ENCODE data around the gene HOTAIR.
A peak's percentile ranks its signal among the peaks of the same experiment; 100 is the strongest.

Gene HOTAIR

DNA sequence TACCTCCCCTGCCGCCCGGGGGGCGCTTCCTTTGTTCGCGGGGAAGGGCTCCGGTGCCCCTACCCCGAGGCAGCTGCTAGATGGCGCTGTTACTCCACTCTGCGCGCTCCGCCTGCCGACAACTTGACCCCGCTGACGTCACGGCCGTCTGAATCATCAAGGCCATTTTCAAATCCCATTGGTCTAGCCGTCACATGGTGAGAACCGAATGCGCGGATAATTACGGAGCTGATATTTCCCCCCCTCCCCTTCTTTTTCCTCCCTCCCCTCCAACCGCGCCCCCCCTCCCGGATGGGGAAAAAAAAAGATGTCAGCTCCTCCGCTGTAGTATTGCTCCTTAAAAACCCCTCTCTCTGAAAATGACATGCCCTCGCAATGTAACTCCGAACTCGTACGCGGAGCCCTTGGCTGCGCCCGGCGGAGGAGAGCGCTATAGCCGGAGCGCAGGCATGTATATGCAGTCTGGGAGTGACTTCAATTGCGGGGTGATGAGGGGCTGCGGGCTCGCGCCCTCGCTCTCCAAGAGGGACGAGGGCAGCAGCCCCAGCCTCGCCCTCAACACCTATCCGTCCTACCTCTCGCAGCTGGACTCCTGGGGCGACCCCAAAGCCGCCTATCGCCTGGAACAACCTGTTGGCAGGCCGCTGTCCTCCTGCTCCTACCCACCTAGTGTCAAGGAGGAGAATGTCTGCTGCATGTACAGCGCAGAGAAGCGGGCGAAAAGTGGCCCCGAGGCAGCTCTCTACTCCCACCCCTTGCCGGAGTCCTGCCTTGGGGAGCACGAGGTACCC lies 10.3 kb upstream of the HOTAIR start, which contains the start of gene HOXC10:
HOXC10 (plus strand) TSS at position 246 of the 791 bp plus-strand sequence; CDS start at position 360, 114 bp downstream.
- no peak within 1 kb of the TSS for H3K4me3 ChIP-seq (ENCODE audit: low read length in 2 of 2)

DNA sequence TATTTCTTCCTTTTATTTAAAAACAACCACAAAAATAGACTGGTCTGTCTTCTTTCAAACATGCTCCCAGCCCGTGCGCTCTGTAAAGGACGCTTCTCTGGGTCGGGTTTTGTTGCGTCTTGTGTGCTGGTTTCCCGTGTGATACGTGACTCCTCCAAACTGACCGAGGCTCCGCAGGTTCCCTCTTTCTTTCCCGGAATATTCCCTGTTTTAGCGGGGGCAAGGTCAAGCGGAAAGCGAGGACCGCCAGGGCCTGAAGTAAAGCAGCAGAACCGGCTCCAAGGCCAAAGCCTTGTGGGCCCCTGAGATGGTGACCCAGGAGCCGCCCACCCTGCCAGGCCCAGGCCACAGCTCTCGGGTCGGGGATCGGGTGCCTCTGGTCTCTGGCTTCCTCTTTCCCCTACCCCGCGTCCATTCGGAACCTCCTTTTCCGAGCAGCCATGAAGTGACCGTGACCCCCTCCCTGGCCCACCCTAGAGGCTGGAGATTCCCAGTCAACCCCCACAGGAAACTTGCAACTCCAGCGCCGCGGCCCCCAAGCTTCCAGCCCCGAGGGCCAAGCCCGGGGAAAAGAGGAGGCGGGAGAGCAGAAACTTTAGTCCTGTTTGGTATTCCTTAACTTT lies 9.3 kb upstream of the HOTAIR start:
- Histone ChIP-seq H2BK5ac (ENCODE audit: low read length) (no peak overlapping the region), H4K8ac (ENCODE audit: low read depth, low read length) (no peak overlapping the region), H2BK12ac (ENCODE audit: low read length) (no peak overlapping the region), H3K18ac (ENCODE audit: low read length) (no peak overlapping the region), H3K27ac (replicated peaks; ENCODE audit: low read length) (no peak overlapping the region), H4K91ac (ENCODE audit: low read depth, low read length, poor library complexity) (no peak overlapping the region), H3K4ac (ENCODE audit: low read length) (no peak overlapping the region), H3K36me3 (replicated peaks in 1 of 2; ENCODE audit: control insufficient read depth in 2 of 2, insufficient read depth in 2 of 2, low read length in 2 of 2) (no peaks in the 10 kb centered on the region), H2AFZ (ENCODE audit: low read length) (no peak overlapping the region), H2AK5ac (ENCODE audit: low read depth, low read length) (no peak overlapping the region), H3K9ac (ENCODE audit: low read depth, low read length, poor library complexity) (no peak overlapping the region), H3K4me2 (ENCODE audit: insufficient read depth, low read length, poor library complexity, severe bottlenecking) (no peak overlapping the region), H3K4me3 (ENCODE audit: low read length in 2 of 2) (no peak overlapping the region), H3K79me1 (ENCODE audit: low read depth, low read length) (no peaks in the 10 kb centered on the region), H3K4me1 (ENCODE audit: control insufficient read depth in 2 of 2, insufficient read depth in 1 of 2, low read depth in 1 of 2, low read length in 2 of 2) (peaks cover 0 to 3% of the 10 kb centered on the region in 2 donors), H3K27me3 (ENCODE audit: control insufficient read depth in 3 of 3, insufficient read depth in 3 of 3, low read depth in 1 of 3, low read length in 3 of 3) (peaks cover 55 to 99% (median 98%) of the 10 kb centered on the region in 3 experiments), H3K9me3 (replicated peaks in 1 of 2; ENCODE audit: control insufficient read depth in 2 of 2, insufficient read depth in 1 of 2, low read depth in 1 of 2, low read length in 2 of 2) (peaks cover 0 to 17% of the 10 kb centered on the region in 2 donors), H3K14ac (ENCODE audit: low read length) (no peak overlapping the region), H2BK15ac (ENCODE audit: low read length) (no peak overlapping the region), H3K23ac (ENCODE audit: low read depth, low read length, poor library complexity) (no peak overlapping the region), H2BK120ac (ENCODE audit: low read depth, low read length) (no peak overlapping the region)
- DNase-seq (ENCODE audit: low spot score), result no peak
- WGBS, 2 donors (ENCODE audit: extremely low coverage in 2 of 2, insufficient read length in 2 of 2, insufficient replicate concordance in 1 of 2), result no CpG with 5 or more reads among the region's 30 CpGs

More for the DNA sequence above, 10.3 kb upstream of the HOTAIR start, which contains the start of gene HOXC10:
- H3K79me1 ChIP-seq (ENCODE audit: low read depth, low read length), result no peaks in the 10 kb centered on the region
- H2BK15ac ChIP-seq (ENCODE audit: low read length), result no peak within 1 kb of the TSS
- peaks cover 60 to 99% (median 98%) of the 10 kb centered on the region in 3 experiments for H3K27me3 ChIP-seq (ENCODE audit: control insufficient read depth in 3 of 3, insufficient read depth in 3 of 3, low read depth in 1 of 3, low read length in 3 of 3)
- H3K18ac ChIP-seq (ENCODE audit: low read length), result no peak within 1 kb of the TSS
- no peak within 1 kb of the TSS for H3K4me2 ChIP-seq (ENCODE audit: insufficient read depth, low read length, poor library complexity, severe bottlenecking)
- H2AK5ac ChIP-seq (ENCODE audit: low read depth, low read length), result no peak within 1 kb of the TSS
- no peak for DNase-seq (ENCODE audit: low spot score)
- no peak within 1 kb of the TSS for H2BK5ac ChIP-seq (ENCODE audit: low read length)
- H3K9me3 ChIP-seq (replicated peaks in 1 of 2; ENCODE audit: control insufficient read depth in 2 of 2, insufficient read depth in 1 of 2, low read depth in 1 of 2, low read length in 2 of 2), result peaks cover 0 to 17% of the 10 kb centered on the region in 2 donors
- H3K4ac ChIP-seq (ENCODE audit: low read length), result no peak within 1 kb of the TSS
- H3K4me1 ChIP-seq (ENCODE audit: control insufficient read depth in 2 of 2, insufficient read depth in 1 of 2, low read depth in 1 of 2, low read length in 2 of 2), result peaks cover 0 to 3% of the 10 kb centered on the region in 2 donors
- H4K8ac ChIP-seq (ENCODE audit: low read depth, low read length), result no peak within 1 kb of the TSS
- no CpG with 5 or more reads among the region's 55 CpGs for WGBS, 2 donors (ENCODE audit: extremely low coverage in 2 of 2, insufficient read length in 2 of 2, insufficient replicate concordance in 1 of 2)
- no peak within 1 kb of the TSS for H3K14ac ChIP-seq (ENCODE audit: low read length)
- peak within 1 kb of the TSS; percentile 56 for H3K23ac ChIP-seq (ENCODE audit: low read depth, low read length, poor library complexity)
- no peak within 1 kb of the TSS for H2BK12ac ChIP-seq (ENCODE audit: low read length)
- H3K9ac ChIP-seq (ENCODE audit: low read depth, low read length, poor library complexity), result no peak within 1 kb of the TSS
- no peak within 1 kb of the TSS for H3K27ac ChIP-seq (replicated peaks; ENCODE audit: low read length)
- no peak within 1 kb of the TSS for H4K91ac ChIP-seq (ENCODE audit: low read depth, low read length, poor library complexity)
- H3K36me3 ChIP-seq (replicated peaks in 1 of 2; ENCODE audit: control insufficient read depth in 2 of 2, insufficient read depth in 2 of 2, low read length in 2 of 2), result no peaks in the 10 kb centered on the region
- peak within 1 kb of the TSS; percentile 71 for H2AFZ ChIP-seq (ENCODE audit: low read length)
- H2BK120ac ChIP-seq (ENCODE audit: low read depth, low read length), result no peak within 1 kb of the TSS

DNA sequence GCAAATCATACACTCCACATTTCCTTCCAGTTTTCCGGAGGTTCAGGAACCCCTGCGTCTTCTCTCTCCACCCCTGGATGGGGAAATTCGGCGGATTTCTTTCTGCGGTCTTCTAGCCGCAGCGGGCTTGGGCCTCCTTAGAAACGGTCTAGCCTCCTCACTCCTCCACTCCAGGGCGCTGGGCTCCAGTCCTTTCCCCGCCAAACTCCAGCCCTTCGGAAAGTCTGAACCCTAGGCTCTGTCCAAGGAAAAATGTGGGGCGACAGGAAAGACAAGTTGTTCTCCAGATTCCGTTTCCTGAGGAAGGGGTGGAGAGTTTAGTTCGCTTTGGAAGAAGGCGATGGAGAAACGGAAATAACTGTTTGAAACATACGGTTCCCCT lies 8.8 kb upstream of the HOTAIR start:
- Histone ChIP-seq H3K9ac (ENCODE audit: low read depth, low read length, poor library complexity) (no peak overlapping the region), H2BK12ac (ENCODE audit: low read length) (no peak overlapping the region), H3K4me2 (ENCODE audit: insufficient read depth, low read length, poor library complexity, severe bottlenecking) (no peak overlapping the region), H4K8ac (ENCODE audit: low read depth, low read length) (no peak overlapping the region), H3K4ac (ENCODE audit: low read length) (no peak overlapping the region), H3K27ac (replicated peaks; ENCODE audit: low read length) (no peak overlapping the region), H3K4me3 (ENCODE audit: low read length in 2 of 2) (no peak overlapping the region), H2AFZ (ENCODE audit: low read length) (no peak overlapping the region), H3K14ac (ENCODE audit: low read length) (no peak overlapping the region), H2AK5ac (ENCODE audit: low read depth, low read length) (no peak overlapping the region), H3K18ac (ENCODE audit: low read length) (no peak overlapping the region), H2BK120ac (ENCODE audit: low read depth, low read length) (no peak overlapping the region), H3K23ac (ENCODE audit: low read depth, low read length, poor library complexity) (no peak overlapping the region), H3K9me3 (replicated peaks in 1 of 2; ENCODE audit: control insufficient read depth in 2 of 2, insufficient read depth in 1 of 2, low read depth in 1 of 2, low read length in 2 of 2) (peaks cover 0 to 17% of the 10 kb centered on the region in 2 donors), H3K4me1 (ENCODE audit: control insufficient read depth in 2 of 2, insufficient read depth in 1 of 2, low read depth in 1 of 2, low read length in 2 of 2) (peaks cover 0 to 3% of the 10 kb centered on the region in 2 donors), H4K91ac (ENCODE audit: low read depth, low read length, poor library complexity) (no peak overlapping the region), H2BK15ac (ENCODE audit: low read length) (no peak overlapping the region), H3K27me3 (ENCODE audit: control insufficient read depth in 3 of 3, insufficient read depth in 3 of 3, low read depth in 1 of 3, low read length in 3 of 3) (peaks cover 56 to 99% (median 98%) of the 10 kb centered on the region in 3 experiments), H3K36me3 (replicated peaks in 1 of 2; ENCODE audit: control insufficient read depth in 2 of 2, insufficient read depth in 2 of 2, low read length in 2 of 2) (no peaks in the 10 kb centered on the region), H2BK5ac (ENCODE audit: low read length) (no peak overlapping the region), H3K79me1 (ENCODE audit: low read depth, low read length) (no peaks in the 10 kb centered on the region)
- WGBS, 2 donors (ENCODE audit: extremely low coverage in 2 of 2, insufficient read length in 2 of 2, insufficient replicate concordance in 1 of 2), result no CpG with 5 or more reads among the region's 17 CpGs
- no peak for DNase-seq (ENCODE audit: low spot score)
